Heart left ventricle (tissue), 16 donors: Measurements from ENCODE around the gene ZFPM1. TPM values are rescaled to one million over a fixed set of nuclear protein-coding genes. Genes with fewer than 3 reads are reported as not detected.

Source experiments
- ATAC-seq, 4 donors: fragments of 200-7000 bp; cut with Tn5 transposase; one replicate each; pipeline ENCODE4 v1.9.1; 2020 to 2022; ENCODE audit warnings: moderate library complexity in 4 of 4, mild to moderate bottlenecking in 3 of 4, moderate number of reproducible peaks in 1 of 4
- DNase-seq, 5 donors: peaks; one replicate each; pipeline ENCODE4 v3.0.0-alpha.2; 2020
- H3K27ac ChIP-seq, 12 donors: fragments of 200-600 bp; sonication (generic) in 4 of 12; one replicate each; pipeline versions ENCODE4 v1.5.0 to v1.8.0; 2016 to 2022; ENCODE audit warnings: mild to moderate bottlenecking in 2 of 12
- H3K27me3 ChIP-seq, 9 donors: fragments of 200-600 bp; sonication (generic) in 2 of 9; one replicate each; pipeline versions ENCODE4 v1.5.1 to v1.8.0; 2016 to 2022; ENCODE audit warnings: mild to moderate bottlenecking in 3 of 9
- H3K36me3 ChIP-seq, 9 donors: fragments of 200-600 bp; sonication (generic) in 2 of 9; one replicate each; pipeline versions ENCODE4 v1.5.0 to v1.8.0; 2018 to 2022; ENCODE audit warnings: mild to moderate bottlenecking in 2 of 9
- H3K4me1 ChIP-seq, 12 donors: fragments of 200-600 bp; sonication (generic) in 4 of 12; one replicate each; pipeline versions ENCODE4 v1.5.0 to v1.8.0; 2016 to 2022; ENCODE audit warnings: mild to moderate bottlenecking in 3 of 12
- H3K4me3 ChIP-seq, 12 donors: fragments of 200-600 bp; sonication (generic) in 4 of 12; one replicate each; pipeline versions ENCODE4 v1.5.0 to v1.8.0; 2017 to 2022; ENCODE audit warnings: mild to moderate bottlenecking in 9 of 12, moderate library complexity in 4 of 12
- H3K9me3 ChIP-seq, 12 donors: fragments of 200-600 bp; sonication (generic) in 4 of 12; one replicate each; pipeline versions ENCODE4 v1.5.0 to v1.8.0; 2016 to 2022; ENCODE audit warnings: mild to moderate bottlenecking in 1 of 12
- CTCF ChIP-seq, 12 donors: fragments of 200-600 bp; sonication (generic) in 4 of 12; IDR thresholded peaks; one replicate each; pipeline versions ENCODE4 v1.5.0 to v1.8.0; 2018 to 2022; ENCODE audit warnings: antibody characterized with exemption in 12 of 12, mild to moderate bottlenecking in 5 of 12
- POLR2A ChIP-seq, 2 donors: fragments of 450-650 bp; IDR thresholded peaks; one replicate each; pipeline ENCODE4 v1.6.1; 2017; ENCODE audit warnings: antibody characterized with exemption in 2 of 2, mild to moderate bottlenecking in 2 of 2, moderate library complexity in 2 of 2
- WGBS, 4 donors: extraction: QIAGEN DNeasy Blood & Tissue Kit in 2 of 4; methylation state at CpG; one replicate each; pipeline versions ENCODE4 v1.1.5 to v1.1.7; 2013 to 2018; 5-methylcytosine and 5-hydroxymethylcytosine counted together
- intact Hi-C, 10 donors: fragments of 100-400 bp; cut with DNase I; formaldehyde crosslinking; loops; one replicate each; pipeline versions ENCODE4 v1.11.1 to v1.14.2; 2022
- polyA plus RNA-seq, 2 donors: library from polyadenylated mRNA; stranded (reverse); fragments of 200-250 nt; gene quantifications; one replicate each; pipeline ENCODE4 v1.2.3, GENCODE V29; 2013
- total RNA-seq, 9 donors: library from RNA; depleted of rRNA in 2 of 9; stranded (reverse); fragments of >200 nt in 2 of 9; fragmentation: NEBNext Ultra II Directional in 3 of 9; extraction: Animal tissue kit (Norgen Biotek cat#: 25700) in 3 of 9; gene quantifications; one replicate each; pipeline versions ENCODE4 v1.1.0 to v1.2.4, GENCODE V29; 2016 to 2023
- donor health status: ischemic (EF 13 %, LVEDD 7.1; RV severe dilation, severe dysfunction).
- donor health status: healthy with polysubstance abuse.
- donor health status: DM: no; HTN: yes; CAD: no.
- donor health status: DM: no; HTN: no; CAD: no.
- donor health status: ischemic (EF 25% LVEDD 6.9; RV normal size, moderate dysfunction).
- donor health status: ischemic (EF 25% LVEDD 5.7; RV mildly dilated, moderate dysfunction).
- donor health status: healthy.
- donor health status: DM: yes; HTN: yes; CAD: no.
- donor health status: ischemic (EF 35%, LVEDD 5.7; RV mildly dilated, moderate dysfunction).
- donor health status: nonischemic (EF 11% LVEDD 7.7; RV severe dilation, severe dysfunction).
- donor health status: DM: yes; HTN: yes; CAD: no.
- donor health status: PGD.
- donor health status: ischemic (EF 29% LVEDD 5.4; RV normal size, mild dysfunction).
- donor health status: nonischemic (EF 23%, LVEDD 6.1; RV moderate dilation, normal function).

ZFPM1 gene
- total and polyA plus RNA-seq, 11 donors, result 1.3 to 6.3 (median 4.1) TPM

- ATAC-seq (no peak), DNase-seq (peak in 2 of 5 donors; percentile 41 to 62)
- intact Hi-C loops, result loop anchor here in 2 of 10 donors (10.0 kb wide), 2 partner anchors 567 to 577 kb away; partner anchors contain the start of gene BANP (in 1 of the 2)
- H3K4me3 ChIP-seq, result no peak overlapping the region
- TF ChIP-seq POLR2A (IDR thresholded peaks at IDR 0.05) (no peak), CTCF (IDR thresholded peaks at IDR 0.05) (no peak)
- H3K9me3 ChIP-seq, result no peaks in the 10 kb centered on the region
- no peak overlapping the region for H3K27ac ChIP-seq
- H3K27me3 ChIP-seq, result no peaks in the 10 kb centered on the region
- peaks cover 0 to 9% (median 0%) of the 10 kb centered on the region in 9 donors for H3K36me3 ChIP-seq
- 92 to 94% (median 93%) methylated on average over 28 to 34 of the region's 34 CpGs for WGBS, 4 donors
- peaks cover 0 to 30% (median 16%) of the 10 kb centered on the region in 12 donors for H3K4me1 ChIP-seq
These were observed 78.9 kb downstream of the ZFPM1 start for GRCh38 chr16:88531931-88532433.

DNA sequence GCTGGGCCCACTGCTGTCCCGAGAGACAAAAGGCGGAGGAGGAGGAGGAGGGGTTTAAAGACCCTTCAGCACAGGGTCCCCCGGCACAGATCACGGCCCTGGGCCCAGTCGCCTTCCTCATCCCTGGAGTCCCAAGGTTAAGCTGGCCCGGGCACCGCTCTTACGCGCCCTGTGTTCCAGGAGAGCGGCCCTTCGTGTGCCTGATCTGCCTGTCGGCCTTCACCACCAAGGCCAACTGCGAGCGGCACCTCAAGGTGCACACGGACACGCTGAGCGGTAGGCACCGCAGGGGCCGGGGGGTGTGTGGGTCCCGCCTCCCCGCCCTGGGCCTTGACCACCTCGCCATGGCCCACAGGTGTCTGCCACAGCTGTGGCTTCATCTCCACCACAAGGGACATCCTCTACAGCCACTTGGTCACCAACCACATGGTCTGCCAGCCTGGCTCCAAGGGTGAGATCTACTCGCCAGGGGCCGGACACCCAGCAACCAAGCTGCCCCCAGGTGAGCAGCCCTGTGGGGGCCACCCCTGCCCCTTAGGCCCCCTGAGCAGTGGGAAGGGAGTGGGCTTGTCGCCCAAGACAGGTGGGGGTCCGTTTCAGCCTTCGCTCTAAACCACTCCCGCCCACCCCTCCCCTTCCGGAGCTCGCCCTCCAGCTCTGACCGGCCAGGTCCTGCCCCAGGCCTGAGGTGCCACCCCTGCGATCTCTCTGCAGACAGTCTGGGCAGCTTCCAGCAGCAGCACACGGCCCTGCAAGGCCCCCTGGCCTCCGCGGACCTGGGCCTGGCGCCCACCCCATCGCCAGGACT lies 79.6 kb downstream of the ZFPM1 start:
- DNase-seq (peak in 2 of 5 donors; percentile 26 to 61), ATAC-seq (peak in 2 of 4 donors; percentile 1 to 2)
- Histone ChIP-seq H3K27me3 (no peaks in the 10 kb centered on the region), H3K4me3 (peak overlapping the region in 11 of 12 donors; percentile 13 to 94 (median 49)), H3K9me3 (no peaks in the 10 kb centered on the region), H3K36me3 (peaks cover 0 to 9% (median 0%) of the 10 kb centered on the region in 9 donors), H3K27ac (peak overlapping the region in 4 of 12 donors; percentile 32 to 77 (median 44)), H3K4me1 (peaks cover 0 to 24% (median 10%) of the 10 kb centered on the region in 12 donors)
- TF ChIP-seq CTCF (IDR thresholded peaks at IDR 0.05), result no peak
- no peak for TF ChIP-seq POLR2A (IDR thresholded peaks at IDR 0.05)
- 83 to 90% (median 87%) methylated on average over 19 to 37 of the region's 37 CpGs for WGBS, 4 donors
- intact Hi-C loops, result loop anchor here in 2 of 10 donors (10.0 kb wide), 2 partner anchors 568 to 578 kb away; partner anchors contain the start of gene BANP (in 1 of the 2)

GRCh38 chr16:88533381-88533917 lies 80.4 kb downstream of the ZFPM1 start:
- ATAC-seq (peak in 2 of 4 donors; percentile 8 to 10), DNase-seq (no peak)
- Histone ChIP-seq H3K27ac (peak overlapping the region in 7 of 12 donors; percentile 32 to 77 (median 41)), H3K4me1 (peaks cover 0 to 21% (median 9%) of the 10 kb centered on the region in 12 donors), H3K9me3 (no peaks in the 10 kb centered on the region), H3K27me3 (peaks cover 0 to 5% (median 0%) of the 10 kb centered on the region in 9 donors), H3K4me3 (peak overlapping the region in 11 of 12 donors; percentile 13 to 94 (median 49)), H3K36me3 (peaks cover 0 to 9% (median 0%) of the 10 kb centered on the region in 9 donors)
- 26 to 40% (median 29%) methylated on average over 1 to 79 of the region's 79 CpGs for WGBS, 4 donors
- intact Hi-C loops, result loop anchor here in 2 of 10 donors (10.0 kb wide), 2 partner anchors 569 to 579 kb away; partner anchors contain the start of gene BANP (in 1 of the 2)
- TF ChIP-seq POLR2A (IDR thresholded peaks at IDR 0.05) (no peak), CTCF (IDR thresholded peaks at IDR 0.05) (no peak)
